Measurements from ENCODE around the gene USP34.
"Not testable (repeated sequence)": the region's sequence is repeated elsewhere in the genome, so short reads cannot be mapped to it uniquely, and the experiment has no call there.

The USP34 gene, protein sequence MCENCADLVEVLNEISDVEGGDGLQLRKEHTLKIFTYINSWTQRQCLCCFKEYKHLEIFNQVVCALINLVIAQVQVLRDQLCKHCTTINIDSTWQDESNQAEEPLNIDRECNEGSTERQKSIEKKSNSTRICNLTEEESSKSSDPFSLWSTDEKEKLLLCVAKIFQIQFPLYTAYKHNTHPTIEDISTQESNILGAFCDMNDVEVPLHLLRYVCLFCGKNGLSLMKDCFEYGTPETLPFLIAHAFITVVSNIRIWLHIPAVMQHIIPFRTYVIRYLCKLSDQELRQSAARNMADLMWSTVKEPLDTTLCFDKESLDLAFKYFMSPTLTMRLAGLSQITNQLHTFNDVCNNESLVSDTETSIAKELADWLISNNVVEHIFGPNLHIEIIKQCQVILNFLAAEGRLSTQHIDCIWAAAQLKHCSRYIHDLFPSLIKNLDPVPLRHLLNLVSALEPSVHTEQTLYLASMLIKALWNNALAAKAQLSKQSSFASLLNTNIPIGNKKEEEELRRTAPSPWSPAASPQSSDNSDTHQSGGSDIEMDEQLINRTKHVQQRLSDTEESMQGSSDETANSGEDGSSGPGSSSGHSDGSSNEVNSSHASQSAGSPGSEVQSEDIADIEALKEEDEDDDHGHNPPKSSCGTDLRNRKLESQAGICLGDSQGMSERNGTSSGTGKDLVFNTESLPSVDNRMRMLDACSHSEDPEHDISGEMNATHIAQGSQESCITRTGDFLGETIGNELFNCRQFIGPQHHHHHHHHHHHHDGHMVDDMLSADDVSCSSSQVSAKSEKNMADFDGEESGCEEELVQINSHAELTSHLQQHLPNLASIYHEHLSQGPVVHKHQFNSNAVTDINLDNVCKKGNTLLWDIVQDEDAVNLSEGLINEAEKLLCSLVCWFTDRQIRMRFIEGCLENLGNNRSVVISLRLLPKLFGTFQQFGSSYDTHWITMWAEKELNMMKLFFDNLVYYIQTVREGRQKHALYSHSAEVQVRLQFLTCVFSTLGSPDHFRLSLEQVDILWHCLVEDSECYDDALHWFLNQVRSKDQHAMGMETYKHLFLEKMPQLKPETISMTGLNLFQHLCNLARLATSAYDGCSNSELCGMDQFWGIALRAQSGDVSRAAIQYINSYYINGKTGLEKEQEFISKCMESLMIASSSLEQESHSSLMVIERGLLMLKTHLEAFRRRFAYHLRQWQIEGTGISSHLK (N-terminal part only)

DNA sequence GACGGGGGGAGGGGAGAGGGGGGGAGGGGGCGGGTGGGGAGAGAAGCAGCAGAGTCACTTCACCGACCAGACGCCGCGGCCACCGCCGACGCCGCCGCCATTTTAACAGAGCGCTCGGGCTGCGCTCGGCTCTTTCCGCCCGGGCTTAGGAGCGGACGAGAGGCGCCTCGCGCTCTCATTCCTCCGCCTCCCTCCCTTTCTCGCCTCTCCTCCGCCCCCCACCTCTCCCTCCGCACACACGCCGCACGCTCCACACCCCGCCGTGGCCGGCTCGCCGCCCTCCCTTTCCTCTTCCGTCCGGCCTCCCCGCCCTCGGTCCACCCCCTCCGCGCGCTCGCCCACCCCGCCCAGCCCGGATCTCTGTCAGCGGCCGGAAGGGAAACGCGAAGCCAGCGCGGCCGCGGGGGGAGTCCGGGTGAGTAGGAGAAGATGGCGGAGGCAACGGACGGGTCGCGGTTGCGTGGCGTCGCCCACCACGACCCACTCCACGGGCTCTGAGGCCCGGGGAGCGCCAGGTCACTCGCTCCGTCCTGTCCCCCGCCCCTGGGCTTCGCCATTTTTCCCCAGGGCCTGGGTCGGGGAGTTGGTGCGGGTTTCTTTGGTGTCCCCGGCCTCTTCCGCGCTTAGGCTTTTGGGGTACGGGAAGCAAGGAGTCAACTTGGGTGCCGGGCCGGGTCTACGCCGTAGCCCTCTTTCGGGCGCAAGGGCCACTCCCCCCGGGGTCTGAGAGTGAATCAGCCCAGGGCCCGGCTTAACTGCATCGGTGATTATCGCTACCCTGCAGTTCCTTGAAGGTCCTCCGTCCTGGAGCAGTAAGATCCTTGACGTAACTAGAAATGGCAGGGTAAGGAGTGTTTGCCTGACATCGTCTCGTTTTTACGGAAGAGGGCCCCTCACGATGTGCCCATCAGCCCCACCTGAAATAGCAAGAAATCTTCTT, at the start of gene USP34:
USP34 (minus strand) TSS at position 123 of the 940 bp plus-strand sequence. CDS start 395 bp downstream, outside the sequence.
- peak; percentile 96 for DNase-seq

DNA sequence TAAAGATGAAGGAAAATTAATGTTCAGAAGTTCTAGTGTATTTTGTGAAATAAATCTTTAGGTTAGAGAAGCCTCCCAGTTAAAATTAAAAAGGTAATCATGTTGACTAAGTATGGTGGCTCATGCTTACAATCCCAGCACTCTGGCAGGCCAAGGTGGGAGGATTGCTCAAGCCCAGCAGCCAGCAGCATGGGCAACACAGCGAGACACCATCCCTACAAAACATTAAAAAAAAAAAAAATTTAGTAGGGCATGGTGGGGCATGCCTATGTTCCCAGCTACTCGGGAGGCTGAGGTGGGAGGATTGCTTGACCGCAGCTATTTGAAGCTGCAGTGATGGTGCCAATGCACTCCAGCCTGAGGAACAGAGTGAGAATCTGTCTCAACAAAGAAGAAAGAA, 49.4 kb upstream of the USP34 start:
- DNase-seq = no peak

DNA sequence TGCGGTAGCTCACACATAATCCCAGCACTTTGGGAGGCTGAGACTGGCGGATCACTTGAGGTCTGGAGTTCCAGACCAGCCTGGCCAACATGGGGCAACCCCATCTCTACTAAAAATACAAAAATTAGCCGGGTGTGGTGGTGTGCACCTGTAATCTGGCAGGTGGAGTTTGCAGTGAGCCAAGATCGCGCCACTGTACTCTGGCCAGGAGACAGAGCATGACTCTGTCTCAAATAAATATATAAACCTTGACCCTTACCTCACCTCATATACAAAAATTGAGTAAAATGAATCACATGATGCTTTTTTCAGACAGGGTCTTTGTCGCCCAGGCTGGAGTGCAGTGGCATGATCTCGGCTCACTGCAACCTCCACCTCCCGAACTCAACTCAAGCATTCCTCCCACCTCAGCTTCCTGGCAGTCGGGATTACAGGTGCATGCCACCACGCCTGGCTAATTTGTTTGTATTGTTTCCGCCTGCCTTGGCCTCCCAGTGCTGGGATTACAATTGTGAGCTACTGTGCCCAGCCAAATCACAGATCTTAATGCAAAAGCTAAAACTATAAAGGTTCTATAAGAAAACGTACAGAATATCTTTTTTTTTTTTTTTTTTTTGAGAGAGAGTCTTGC, 42.0 kb upstream of the USP34 start:
- DNase-seq = no peak

DNA sequence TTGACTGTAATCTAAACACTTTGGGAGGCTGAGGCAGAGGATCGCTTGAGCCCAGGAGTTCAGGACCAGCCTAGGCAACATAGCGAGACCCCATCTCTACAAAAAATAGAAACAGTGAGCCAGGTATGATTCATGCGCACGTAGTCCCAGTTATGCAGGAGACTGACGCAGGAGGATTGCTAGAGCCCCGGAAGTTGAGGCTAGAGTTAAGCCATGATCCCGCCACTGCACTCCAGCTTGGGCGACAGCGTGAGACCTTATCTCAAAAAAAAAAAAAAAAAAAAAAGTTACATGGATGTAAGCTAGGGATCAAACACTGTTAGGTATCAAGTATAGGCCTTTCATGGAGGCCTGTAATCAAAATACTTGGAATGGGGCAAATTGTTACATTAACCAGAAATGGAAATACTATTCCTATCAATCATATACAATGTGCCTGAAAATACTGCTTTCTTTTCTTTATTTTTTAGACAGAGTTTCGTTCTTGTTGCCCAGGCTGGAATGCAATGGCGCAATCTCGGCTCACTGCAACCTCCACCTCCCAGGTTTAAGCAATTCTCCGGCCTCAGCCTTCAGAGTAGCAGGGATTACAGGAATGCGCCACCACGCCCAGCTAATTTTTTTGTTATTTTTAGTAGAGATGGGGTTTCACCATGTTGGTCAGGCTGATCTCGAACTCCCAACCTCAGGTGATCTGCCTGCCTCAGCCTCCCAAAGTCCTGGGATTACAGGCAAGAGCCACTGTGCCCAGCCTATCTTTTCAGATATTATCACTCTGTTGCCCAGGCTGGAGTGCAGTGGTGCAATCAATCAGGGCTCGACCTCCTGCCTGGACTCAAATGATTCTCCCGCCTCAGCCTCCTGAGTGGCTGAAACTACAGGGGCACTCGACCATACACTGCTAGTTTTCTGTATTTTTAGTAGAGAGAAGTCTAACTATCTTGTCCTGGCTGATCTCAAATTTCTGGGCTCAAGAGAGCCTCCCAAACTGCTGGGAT, 40.1 kb upstream of the USP34 start:
- no peak for DNase-seq

DNA sequence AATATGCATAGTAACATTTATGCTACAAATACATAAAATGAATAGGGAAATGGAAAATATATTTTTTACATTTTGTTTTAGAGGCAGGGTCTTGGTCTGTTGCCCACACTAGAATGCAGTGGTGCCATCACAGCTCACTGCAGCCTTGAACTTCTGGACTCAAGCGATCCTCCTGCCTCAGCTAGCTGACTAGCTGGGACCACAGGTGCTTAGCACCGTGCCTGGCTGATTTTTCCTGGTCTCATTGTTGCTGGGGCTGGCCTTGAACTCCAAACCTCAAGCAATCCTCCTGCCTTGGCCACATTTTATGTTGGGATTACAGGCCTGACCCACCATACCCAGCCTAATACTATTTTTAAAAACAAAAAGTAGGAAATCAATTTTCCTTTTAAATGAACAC, 34.1 kb upstream of the USP34 start:
- no peak for DNase-seq

DNA sequence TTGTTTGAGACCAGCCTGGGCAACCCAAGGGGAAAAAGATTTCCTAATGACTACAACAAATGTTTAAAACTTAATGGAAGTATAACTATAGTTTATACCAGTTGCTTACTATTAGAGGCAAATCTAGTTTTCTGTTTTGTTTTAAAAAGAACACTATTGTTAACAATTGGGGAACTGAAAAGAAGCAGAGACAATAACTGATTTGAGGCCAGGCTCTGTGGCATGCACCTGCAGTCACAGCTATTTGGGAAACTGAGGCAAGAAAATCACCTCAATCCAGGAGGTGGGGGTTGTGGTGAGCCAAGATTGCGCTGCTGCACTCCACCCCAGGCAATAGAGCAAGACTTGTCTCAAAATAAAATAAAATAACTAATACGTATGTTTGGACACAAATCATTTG, 28.2 kb upstream of the USP34 start:
- no peak for DNase-seq

DNA sequence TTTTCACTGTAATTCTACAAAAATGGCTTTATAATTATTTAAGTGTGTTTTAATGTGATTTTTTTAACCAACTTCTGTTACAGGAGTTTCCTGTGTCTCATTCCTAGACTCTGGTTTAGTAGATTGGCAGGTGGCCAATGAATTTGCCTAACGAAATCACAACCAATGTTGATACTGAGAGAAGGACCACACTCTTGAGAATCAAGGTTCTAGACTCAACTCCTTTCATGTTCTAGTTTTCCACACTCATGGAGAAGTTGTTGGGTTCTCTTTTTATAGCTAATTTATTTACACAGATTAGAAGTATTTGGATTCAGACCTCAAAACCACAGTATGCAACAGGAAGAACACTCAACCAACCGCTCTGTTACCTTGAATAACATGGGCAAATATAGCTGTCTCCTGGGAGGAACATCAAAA, 22.6 kb upstream of the USP34 start:
- DNase-seq = peak; percentile 47

DNA sequence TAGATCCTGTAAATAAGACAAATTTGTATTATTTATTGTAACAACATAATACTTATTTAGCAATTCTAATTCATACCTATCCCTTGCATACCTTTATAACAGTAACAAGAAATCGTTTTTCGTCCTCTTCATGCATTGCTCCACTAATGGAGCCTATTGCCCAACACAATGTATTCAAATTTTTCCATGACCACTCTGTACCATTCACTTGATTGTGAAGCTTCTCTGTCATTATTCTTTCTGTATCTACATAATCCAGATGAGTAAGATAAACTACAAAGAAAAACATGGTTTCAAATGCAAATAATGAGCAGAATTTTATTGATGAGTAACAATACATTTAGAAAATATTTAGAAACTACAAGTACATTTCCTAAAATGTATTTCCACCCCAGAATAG, 21.6 kb upstream of the USP34 start:
- no peak for DNase-seq

DNA sequence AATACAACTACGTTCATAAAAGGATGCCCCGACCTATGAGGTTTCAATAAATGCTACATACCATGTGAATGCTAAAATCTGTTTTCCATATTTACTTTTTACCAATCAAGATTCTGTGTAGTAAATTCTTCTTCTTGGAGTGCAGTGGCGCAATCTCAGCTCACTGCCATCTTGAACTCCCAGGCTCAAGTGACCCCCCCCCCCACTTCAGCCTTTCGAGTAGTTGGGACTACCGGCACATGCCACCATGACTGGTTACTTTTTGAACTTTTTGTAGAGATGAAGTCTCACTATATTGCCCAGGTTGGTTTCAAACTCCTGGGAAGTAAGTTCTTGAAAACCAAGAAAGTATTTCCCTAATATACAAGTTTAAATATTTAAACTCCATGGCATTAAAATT, 14.4 kb upstream of the USP34 start:
- no peak for DNase-seq

DNA sequence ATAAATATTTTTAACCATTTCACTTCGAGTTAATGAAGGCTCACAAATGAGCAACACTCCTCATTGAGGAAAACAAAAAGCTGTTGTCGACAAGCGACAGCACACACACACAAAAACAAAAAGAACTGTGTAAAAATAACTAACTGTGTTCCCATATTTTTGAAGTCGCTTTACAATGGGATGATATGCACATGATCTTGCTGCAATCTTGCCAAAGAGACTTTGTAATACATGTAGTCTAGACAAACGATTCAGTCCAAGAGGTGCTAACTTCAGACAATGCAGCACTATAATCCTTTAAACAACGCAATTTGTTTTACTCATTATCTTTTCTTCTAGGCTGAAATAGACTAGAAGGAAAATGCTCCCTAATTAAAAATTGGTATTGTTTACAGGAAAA, 7.2 kb upstream of the USP34 start:
- no peak for DNase-seq

DNA sequence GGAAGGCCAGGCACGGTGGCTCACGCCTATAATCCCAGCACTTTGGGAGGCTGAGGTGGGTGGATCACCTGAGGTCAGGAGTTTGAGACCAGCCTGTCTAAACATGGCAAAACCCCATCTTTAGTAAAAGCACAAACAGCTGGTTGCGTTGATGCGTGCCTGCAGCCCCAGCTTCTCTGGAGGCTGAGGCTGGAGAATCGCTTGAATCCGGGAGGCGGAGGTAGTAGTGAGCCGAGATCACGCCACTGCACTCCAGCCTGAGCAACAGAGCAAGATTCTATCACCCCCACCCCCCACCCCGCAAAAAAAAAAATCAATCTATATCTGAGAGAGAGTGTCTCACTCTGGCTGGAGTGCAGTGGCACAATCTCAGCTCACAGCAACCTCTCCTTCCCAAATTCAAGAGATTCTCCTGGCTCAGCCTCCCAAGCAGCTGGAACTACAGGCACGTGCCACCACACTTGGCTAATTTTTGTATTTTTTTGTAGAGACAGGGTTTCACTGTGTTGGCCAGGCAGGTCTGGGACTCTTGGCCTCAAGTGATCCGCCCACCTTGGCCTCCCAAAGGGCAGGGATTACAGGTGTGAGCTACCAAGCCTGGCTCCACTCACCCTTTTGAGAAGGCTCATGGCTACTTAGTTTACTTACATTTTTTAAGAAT, 6.2 kb upstream of the USP34 start:
- DNase-seq = peak; percentile 31

DNA sequence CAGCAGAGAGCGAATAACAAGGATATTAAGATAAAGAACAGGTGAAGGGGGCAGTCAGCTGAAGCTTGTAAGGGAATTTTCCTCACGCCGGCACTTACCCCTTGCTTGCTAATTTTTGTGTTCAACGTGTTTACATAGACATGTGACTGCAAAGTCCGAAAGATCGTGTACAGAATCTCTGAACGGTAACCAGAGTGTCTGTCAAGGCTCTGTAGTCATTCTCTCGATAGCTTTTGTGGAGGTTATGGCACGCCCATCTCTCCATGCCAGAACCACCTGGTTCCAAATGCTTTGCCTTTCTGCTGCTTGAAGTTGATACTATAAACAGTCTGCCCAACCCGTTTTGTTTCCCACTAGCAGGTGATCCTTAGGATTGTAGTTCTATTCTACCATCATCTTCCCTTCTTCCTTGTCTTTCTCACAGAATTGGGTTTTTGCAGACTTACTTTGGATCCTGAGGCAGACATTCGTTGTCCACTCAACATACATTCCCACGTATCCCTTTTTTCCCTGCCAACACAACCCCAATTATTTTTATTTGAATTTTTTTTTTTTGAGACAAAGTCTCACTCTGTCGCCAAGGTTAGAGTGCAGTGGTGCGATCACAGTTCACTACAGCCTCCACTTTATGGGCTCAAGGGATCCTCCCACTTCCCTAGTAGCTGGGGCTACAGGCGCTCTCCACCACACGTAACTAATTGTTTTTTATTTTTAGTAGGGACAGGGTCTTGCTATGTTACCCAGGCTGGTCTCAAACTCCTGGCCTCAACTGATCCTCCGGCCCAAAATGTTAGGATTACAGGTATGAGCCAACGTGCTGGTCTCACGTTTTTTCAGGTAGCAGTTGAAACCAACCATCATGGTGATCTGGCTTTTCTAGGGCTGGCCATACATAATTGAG, 1.3 kb upstream of the USP34 start:
- peak; percentile 52 for DNase-seq

DNA sequence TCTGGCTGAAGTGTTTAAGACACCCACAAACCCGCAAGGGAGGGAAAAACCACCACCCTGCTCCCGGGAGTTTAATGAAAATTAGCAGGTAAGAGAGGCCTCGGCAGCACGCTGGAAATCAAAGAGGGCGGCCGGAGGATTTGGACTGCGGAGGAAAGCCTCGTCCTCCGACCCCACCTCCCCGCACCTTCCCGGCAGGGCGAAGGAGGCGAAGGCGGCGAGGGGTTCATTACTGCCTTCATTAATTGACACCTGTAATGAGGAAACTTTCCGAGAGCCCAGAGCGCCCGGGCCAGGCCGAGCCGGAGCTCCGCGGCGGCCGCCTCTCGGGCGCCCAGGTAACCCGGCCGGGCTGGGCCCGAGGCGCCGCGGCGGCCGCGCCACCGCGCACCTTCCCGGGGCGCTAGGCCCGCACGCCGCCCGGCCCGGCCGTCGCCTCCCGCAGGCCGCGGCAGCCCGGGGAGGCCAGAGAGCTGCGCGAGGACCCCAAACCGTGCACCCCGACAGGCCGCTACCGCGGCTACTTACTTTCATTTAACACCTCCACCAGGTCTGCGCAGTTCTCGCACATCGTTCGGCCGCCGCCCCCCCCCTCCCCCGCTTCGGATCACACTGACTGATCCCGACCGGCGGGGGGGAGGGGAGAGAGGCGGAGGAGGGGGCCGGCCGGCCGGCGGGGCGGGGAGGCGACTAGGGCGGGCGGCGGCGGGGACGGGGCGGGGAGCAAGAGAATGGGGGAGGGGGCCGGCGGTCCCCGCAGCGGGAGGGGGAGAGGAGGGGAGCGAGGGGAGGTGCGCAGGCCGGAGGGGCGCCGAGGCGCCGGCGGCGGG, 550 bp downstream of the USP34 start:
- peak; percentile 96 for DNase-seq

DNA sequence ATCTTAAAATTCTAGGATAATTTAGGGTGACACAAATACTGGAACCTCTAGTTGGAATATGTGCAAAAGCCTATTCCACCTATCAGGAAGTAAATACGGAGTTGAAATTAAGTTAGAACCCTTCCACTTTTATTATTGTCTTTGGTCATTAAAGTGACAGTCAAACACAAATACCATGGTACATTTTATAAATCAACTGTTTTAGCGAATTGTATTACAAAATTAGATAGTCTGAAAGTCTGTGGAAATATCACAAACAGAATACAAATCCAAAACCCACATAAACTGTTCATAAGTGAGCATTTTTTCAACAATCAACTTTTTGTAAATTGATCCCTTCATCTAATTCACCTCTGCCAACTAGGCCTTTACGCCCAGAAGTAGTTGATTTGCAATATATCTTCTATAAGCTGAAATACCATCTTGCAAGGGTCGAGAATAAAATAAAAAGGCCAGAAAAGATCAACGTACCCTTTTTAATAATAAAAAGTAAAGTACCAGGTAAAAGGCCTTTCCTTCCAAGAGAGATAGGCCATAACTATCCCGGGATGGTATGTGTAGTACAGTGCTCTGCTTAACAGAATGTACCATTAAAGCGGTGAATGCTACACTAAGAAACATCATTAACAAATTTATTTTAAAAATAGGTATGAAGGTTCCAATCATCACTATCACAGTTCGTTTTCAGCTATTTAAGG, 1.3 kb downstream of the USP34 start:
- DNase-seq = peak; percentile 49

DNA sequence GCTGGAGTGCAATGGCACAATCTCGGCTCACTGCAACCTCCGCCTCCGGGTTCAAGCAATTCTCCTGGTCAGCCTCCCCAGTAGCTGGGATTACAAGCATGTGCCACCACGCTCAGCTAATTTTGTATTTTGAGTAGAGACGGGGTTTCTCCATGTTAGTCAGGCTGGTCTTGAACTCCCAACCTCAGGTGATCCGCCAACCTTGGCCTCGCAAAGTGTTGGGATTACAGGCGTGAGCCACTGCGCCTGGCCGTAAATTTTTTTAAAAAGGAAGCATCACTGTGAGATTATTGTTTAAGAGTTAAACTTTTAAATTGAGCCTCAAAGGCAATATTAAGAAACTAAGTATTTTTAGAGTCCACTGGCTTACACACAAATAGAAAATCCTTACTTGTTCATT, 2.7 kb downstream of the USP34 start:
- DNase-seq = not testable (repeated sequence)

DNA sequence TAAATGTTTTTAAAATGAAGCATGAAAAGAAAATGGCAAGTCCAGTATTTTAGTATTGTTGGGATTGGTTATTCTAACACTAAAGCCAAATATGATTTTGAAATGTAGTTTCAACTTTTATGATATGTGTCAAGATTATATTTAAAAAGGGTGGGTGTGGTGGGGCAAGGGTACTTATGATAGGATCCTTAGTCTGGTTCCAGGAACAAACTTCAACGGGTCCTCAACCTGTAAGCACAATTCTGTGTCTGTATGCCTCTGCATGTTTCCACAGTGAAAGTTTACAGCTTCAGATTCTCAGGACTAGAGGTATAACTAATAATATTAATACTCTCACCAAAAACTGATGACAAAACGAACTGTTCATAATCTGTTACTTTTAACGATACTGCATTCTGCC, 5.8 kb downstream of the USP34 start:
- no peak for DNase-seq

All from NCI-H82 (cell line).